ENCODE data around the gene FAN1. TPM values are rescaled to one million over a fixed set of nuclear protein-coding genes. Genes with fewer than 3 reads are reported as not detected.

Gene FAN1
- total and polyA plus RNA-seq, 2 of the 13 experiments (the other 11 are each of a cell fraction or from before 2014, with no cell fraction given), result 10.8 to 20.1 TPM

DNA sequence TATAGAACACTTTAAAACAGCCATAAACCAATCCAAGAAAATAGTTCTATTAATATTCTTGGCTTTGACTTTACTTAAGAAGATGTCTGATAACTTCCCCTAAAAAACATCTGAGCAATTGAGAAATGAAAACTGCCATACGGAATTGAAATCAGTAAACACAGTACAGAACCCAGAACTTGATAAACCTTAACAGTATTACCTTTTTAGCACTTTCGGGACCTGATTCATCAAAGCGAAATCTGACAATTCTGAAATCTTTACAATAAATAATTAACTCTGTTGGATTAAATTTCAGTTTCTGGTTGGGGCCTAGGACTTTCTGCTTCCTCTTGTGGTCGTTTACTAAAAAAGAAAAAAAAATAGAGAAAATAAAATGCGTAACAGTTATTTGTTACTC, 70.4 kb downstream of the FAN1 start:
- CTCF ChIA-PET (ENCODE audit: low intra/inter-chr PET ratio, low total read pairs), result no interaction called here
- no peak for FAIRE-seq

More for the DNA sequence above, 70.4 kb downstream of the FAN1 start:
- POLR2A ChIA-PET, result no interaction called here
- no peak overlapping the region for H2AFZ ChIP-seq (ENCODE audit: low read length)
- WGBS (ENCODE audit: low lambda C conversion rate), result 96% methylated on average over 5 of the region's 5 CpGs
- H4K20me1 ChIP-seq (ENCODE audit: insufficient read depth, low read length), result peaks cover 6% of the 10 kb centered on the region
- no peak overlapping the region for H3K9ac ChIP-seq (ENCODE audit: insufficient read depth, low read depth, low read length)
- intact Hi-C loops (cut with micrococcal nuclease; ENCODE audit: unreplicated experiment), result no loop called here
- DNase-seq (ENCODE audit: low spot score), result no peak
- H3K36me3 ChIP-seq (replicated peaks in 1 of 2; ENCODE audit: control insufficient read depth in 1 of 2, insufficient read depth in 2 of 2, low read length in 2 of 2), result peaks cover 6 to 53% of the 10 kb centered on the region in 2 experiments
- H3K9me3 ChIP-seq (ENCODE audit: low read length), result no peaks in the 10 kb centered on the region
- H3K27me3 ChIP-seq (ENCODE audit: control insufficient read depth in 1 of 2, insufficient read depth in 2 of 2, low read length in 2 of 2), result no peaks in the 10 kb centered on the region
- H3K4me2 ChIP-seq (ENCODE audit: low read depth, low read length), result no peak overlapping the region
- H3K4me1 ChIP-seq (ENCODE audit: insufficient read depth, low read length), result no peaks in the 10 kb centered on the region
- in situ Hi-C loops (cut with HindIII; ENCODE audit: extremely low pct_ligation_motif_present, low pct_unique_long_range_greater_than_20kb), result no loop called here
- H3K4me3 ChIP-seq (replicated peaks in 1 of 3; ENCODE audit: insufficient read depth in 1 of 3, low read depth in 2 of 3, low read length in 3 of 3), result no peak overlapping the region
- peaks cover 29% of the 10 kb centered on the region for H3K79me2 ChIP-seq (ENCODE audit: insufficient read depth, low read length)
- no peak overlapping the region for H3K27ac ChIP-seq (ENCODE audit: extremely low read length, insufficient read depth, low read length)
- TF ChIP-seq ZNF230 (CRISPR knock-in tag; IDR thresholded peaks at IDR 0.05) (no peak), ZSCAN29 (CRISPR knock-in tag; conservative IDR thresholded peaks at IDR 0.05) (no peak), NAIF1 (CRISPR knock-in tag; IDR thresholded peaks at IDR 0.05; ENCODE audit: borderline replicate concordance) (no peak), KDM3A (CRISPR knock-in tag; IDR thresholded peaks at IDR 0.05; ENCODE audit: low read depth) (no peak), ZNF331 (CRISPR knock-in tag; IDR thresholded peaks at IDR 0.05) (no peak), ZNF75D (CRISPR knock-in tag; IDR thresholded peaks at IDR 0.05; ENCODE audit: borderline replicate concordance) (no peak), ZNF468 (CRISPR knock-in tag; IDR thresholded peaks at IDR 0.05) (no peak), KAT2B (IDR thresholded peaks at IDR 0.05; ENCODE audit: borderline replicate concordance, low read depth, low read length) (no peak), HHEX (CRISPR knock-in tag; IDR thresholded peaks at IDR 0.05) (no peak), ZNF790 (CRISPR knock-in tag; IDR thresholded peaks at IDR 0.05; ENCODE audit: borderline replicate concordance) (no peak), ZNF629 (CRISPR knock-in tag; conservative IDR thresholded peaks at IDR 0.05) (no peak)
- TF ChIP-seq, protein P1, sequence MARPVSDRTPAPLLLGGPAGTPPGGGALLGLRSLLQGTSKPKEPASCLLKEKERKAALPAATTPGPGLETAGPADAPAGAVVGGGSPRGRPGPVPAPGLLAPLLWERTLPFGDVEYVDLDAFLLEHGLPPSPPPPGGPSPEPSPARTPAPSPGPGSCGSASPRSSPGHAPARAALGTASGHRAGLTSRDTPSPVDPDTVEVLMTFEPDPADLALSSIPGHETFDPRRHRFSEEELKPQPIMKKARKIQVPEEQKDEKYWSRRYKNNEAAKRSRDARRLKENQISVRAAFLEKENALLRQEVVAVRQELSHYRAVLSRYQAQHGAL (CRISPR knock-in tag; IDR thresholded peaks at IDR 0.05; ENCODE audit: not compliant biosample characterization), result no peak
- TF ChIP-seq, protein P2, sequence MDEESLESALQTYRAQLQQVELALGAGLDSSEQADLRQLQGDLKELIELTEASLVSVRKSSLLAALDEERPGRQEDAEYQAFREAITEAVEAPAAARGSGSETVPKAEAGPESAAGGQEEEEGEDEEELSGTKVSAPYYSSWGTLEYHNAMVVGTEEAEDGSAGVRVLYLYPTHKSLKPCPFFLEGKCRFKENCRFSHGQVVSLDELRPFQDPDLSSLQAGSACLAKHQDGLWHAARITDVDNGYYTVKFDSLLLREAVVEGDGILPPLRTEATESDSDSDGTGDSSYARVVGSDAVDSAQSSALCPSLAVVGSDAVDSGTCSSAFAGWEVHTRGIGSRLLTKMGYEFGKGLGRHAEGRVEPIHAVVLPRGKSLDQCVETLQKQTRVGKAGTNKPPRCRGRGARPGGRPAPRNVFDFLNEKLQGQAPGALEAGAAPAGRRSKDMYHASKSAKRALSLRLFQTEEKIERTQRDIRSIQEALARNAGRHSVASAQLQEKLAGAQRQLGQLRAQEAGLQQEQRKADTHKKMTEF (CRISPR knock-in tag; IDR thresholded peaks at IDR 0.05), result no peak
- TF ChIP-seq, protein P3, sequence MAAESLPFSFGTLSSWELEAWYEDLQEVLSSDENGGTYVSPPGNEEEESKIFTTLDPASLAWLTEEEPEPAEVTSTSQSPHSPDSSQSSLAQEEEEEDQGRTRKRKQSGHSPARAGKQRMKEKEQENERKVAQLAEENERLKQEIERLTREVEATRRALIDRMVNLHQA (CRISPR knock-in tag; IDR thresholded peaks at IDR 0.05), result no peak
- TF ChIP-seq, protein P4, sequence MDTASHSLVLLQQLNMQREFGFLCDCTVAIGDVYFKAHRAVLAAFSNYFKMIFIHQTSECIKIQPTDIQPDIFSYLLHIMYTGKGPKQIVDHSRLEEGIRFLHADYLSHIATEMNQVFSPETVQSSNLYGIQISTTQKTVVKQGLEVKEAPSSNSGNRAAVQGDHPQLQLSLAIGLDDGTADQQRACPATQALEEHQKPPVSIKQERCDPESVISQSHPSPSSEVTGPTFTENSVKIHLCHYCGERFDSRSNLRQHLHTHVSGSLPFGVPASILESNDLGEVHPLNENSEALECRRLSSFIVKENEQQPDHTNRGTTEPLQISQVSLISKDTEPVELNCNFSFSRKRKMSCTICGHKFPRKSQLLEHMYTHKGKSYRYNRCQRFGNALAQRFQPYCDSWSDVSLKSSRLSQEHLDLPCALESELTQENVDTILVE (CRISPR knock-in tag; IDR thresholded peaks at IDR 0.05), result no peak
- TF ChIP-seq, protein P5, sequence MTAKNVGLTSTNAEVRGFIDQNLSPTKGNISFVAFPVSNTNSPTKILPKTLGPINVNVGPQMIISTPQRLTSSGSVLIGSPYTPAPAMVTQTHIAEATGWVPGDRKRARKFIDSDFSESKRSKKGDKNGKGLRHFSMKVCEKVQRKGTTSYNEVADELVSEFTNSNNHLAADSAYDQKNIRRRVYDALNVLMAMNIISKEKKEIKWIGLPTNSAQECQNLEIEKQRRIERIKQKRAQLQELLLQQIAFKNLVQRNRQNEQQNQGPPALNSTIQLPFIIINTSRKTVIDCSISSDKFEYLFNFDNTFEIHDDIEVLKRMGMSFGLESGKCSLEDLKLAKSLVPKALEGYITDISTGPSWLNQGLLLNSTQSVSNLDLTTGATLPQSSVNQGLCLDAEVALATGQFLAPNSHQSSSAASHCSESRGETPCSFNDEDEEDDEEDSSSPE (CRISPR knock-in tag; IDR thresholded peaks at IDR 0.05), result no peak
- no TSS peak for BruUV-seq (replicated peaks)
- ATAC-seq, result no peak
